Heart left ventricle (tissue), 16 donors: Measurements from ENCODE around the gene CRCP. TPM values are rescaled to one million over a fixed set of nuclear protein-coding genes. Genes with fewer than 3 reads are reported as not detected.
A peak's percentile ranks its signal among the peaks of the same experiment; 100 is the strongest.

Experiments used
- ATAC-seq, 4 donors: fragments of 200-7000 bp; cut with Tn5 transposase; one replicate each; pipeline ENCODE4 v1.9.1; 2020 to 2022; ENCODE audit warnings: moderate library complexity in 4 of 4, mild to moderate bottlenecking in 3 of 4, moderate number of reproducible peaks in 1 of 4
- DNase-seq, 5 donors: peaks; one replicate each; pipeline ENCODE4 v3.0.0-alpha.2; 2020
- H3K27ac ChIP-seq, 12 donors: fragments of 200-600 bp; sonication (generic) in 4 of 12; one replicate each; pipeline versions ENCODE4 v1.5.0 to v1.8.0; 2016 to 2022; ENCODE audit warnings: mild to moderate bottlenecking in 2 of 12
- H3K27me3 ChIP-seq, 9 donors: fragments of 200-600 bp; sonication (generic) in 2 of 9; one replicate each; pipeline versions ENCODE4 v1.5.1 to v1.8.0; 2016 to 2022; ENCODE audit warnings: mild to moderate bottlenecking in 3 of 9
- H3K36me3 ChIP-seq, 9 donors: fragments of 200-600 bp; sonication (generic) in 2 of 9; one replicate each; pipeline versions ENCODE4 v1.5.0 to v1.8.0; 2018 to 2022; ENCODE audit warnings: mild to moderate bottlenecking in 2 of 9
- H3K4me1 ChIP-seq, 12 donors: fragments of 200-600 bp; sonication (generic) in 4 of 12; one replicate each; pipeline versions ENCODE4 v1.5.0 to v1.8.0; 2016 to 2022; ENCODE audit warnings: mild to moderate bottlenecking in 3 of 12
- H3K4me3 ChIP-seq, 12 donors: fragments of 200-600 bp; sonication (generic) in 4 of 12; one replicate each; pipeline versions ENCODE4 v1.5.0 to v1.8.0; 2017 to 2022; ENCODE audit warnings: mild to moderate bottlenecking in 9 of 12, moderate library complexity in 4 of 12
- H3K9me3 ChIP-seq, 12 donors: fragments of 200-600 bp; sonication (generic) in 4 of 12; one replicate each; pipeline versions ENCODE4 v1.5.0 to v1.8.0; 2016 to 2022; ENCODE audit warnings: mild to moderate bottlenecking in 1 of 12
- CTCF ChIP-seq, 12 donors: fragments of 200-600 bp; sonication (generic) in 4 of 12; IDR thresholded peaks; one replicate each; pipeline versions ENCODE4 v1.5.0 to v1.8.0; 2018 to 2022; ENCODE audit warnings: antibody characterized with exemption in 12 of 12, mild to moderate bottlenecking in 5 of 12
- POLR2A ChIP-seq, 2 donors: fragments of 450-650 bp; IDR thresholded peaks; one replicate each; pipeline ENCODE4 v1.6.1; 2017; ENCODE audit warnings: antibody characterized with exemption in 2 of 2, mild to moderate bottlenecking in 2 of 2, moderate library complexity in 2 of 2
- WGBS, 4 donors: extraction: QIAGEN DNeasy Blood & Tissue Kit in 2 of 4; methylation state at CpG; one replicate each; pipeline versions ENCODE4 v1.1.5 to v1.1.7; 2013 to 2018; 5-methylcytosine and 5-hydroxymethylcytosine counted together
- intact Hi-C, 10 donors: fragments of 100-400 bp; cut with DNase I; formaldehyde crosslinking; loops; one replicate each; pipeline versions ENCODE4 v1.11.1 to v1.14.2; 2022
- polyA plus RNA-seq, 2 donors: library from polyadenylated mRNA; stranded (reverse); fragments of 200-250 nt; gene quantifications; one replicate each; pipeline ENCODE4 v1.2.3, GENCODE V29; 2013
- total RNA-seq, 9 donors: library from RNA; depleted of rRNA in 2 of 9; stranded (reverse); fragments of >200 nt in 2 of 9; fragmentation: NEBNext Ultra II Directional in 3 of 9; extraction: Animal tissue kit (Norgen Biotek cat#: 25700) in 3 of 9; gene quantifications; one replicate each; pipeline versions ENCODE4 v1.1.0 to v1.2.4, GENCODE V29; 2016 to 2023
- donor health status: ischemic (EF 13 %, LVEDD 7.1; RV severe dilation, severe dysfunction).
- donor health status: healthy with polysubstance abuse.
- donor health status: DM: no; HTN: yes; CAD: no.
- donor health status: DM: no; HTN: no; CAD: no.
- donor health status: ischemic (EF 25% LVEDD 6.9; RV normal size, moderate dysfunction).
- donor health status: ischemic (EF 25% LVEDD 5.7; RV mildly dilated, moderate dysfunction).
- donor health status: healthy.
- donor health status: DM: yes; HTN: yes; CAD: no.
- donor health status: ischemic (EF 35%, LVEDD 5.7; RV mildly dilated, moderate dysfunction).
- donor health status: nonischemic (EF 11% LVEDD 7.7; RV severe dilation, severe dysfunction).
- donor health status: DM: yes; HTN: yes; CAD: no.
- donor health status: PGD.
- donor health status: ischemic (EF 29% LVEDD 5.4; RV normal size, mild dysfunction).
- donor health status: nonischemic (EF 23%, LVEDD 6.1; RV moderate dilation, normal function).

CRCP gene
- total and polyA plus RNA-seq, 11 donors: 14.7 to 69.4 (median 20.1) TPM

GRCh38 chr7:66075590-66076461 is 38.8 kb upstream of the CRCP start, which contains the start of gene ASL:
ASL (plus strand) TSS chr7:66075819; CDS start chr7:66076082, 263 bp downstream.
- Histone ChIP-seq H3K27ac (peak within 1 kb of the TSS; percentile 37 to 84 (median 70)), H3K4me1 (peaks cover 0 to 25% (median 12%) of the 10 kb centered on the region in 12 donors), H3K4me3 (peak within 1 kb of the TSS; percentile 59 to 96 (median 82)), H3K36me3 (peaks cover 0 to 13% (median 3%) of the 10 kb centered on the region in 9 donors), H3K27me3 (no peaks in the 10 kb centered on the region), H3K9me3 (no peaks in the 10 kb centered on the region)
- WGBS, 4 donors: 1% methylated on average over 17 to 67 of the region's 67 CpGs
- ATAC-seq (peak; percentile 99 to 100 (median 100)), DNase-seq (peak; percentile 94 to 97 (median 96))
- peak; percentile 73 to 95 for TF ChIP-seq POLR2A (IDR thresholded peaks at IDR 0.05)
- no peak for TF ChIP-seq CTCF (IDR thresholded peaks at IDR 0.05)
- intact Hi-C loops: loop anchor here in 2 of 10 donors (2.0 to 5.0 kb wide), 2 partner anchors 39 to 41 kb away; partner anchors contain the start of gene CRCP (in 1 of the 2)

- no peaks in the 10 kb centered on the region for H3K9me3 ChIP-seq
- peaks cover 0 to 25% (median 12%) of the 10 kb centered on the region in 12 donors for H3K4me1 ChIP-seq
- H3K36me3 ChIP-seq: peaks cover 0 to 17% (median 3%) of the 10 kb centered on the region in 9 donors
- no peak for TF ChIP-seq CTCF (IDR thresholded peaks at IDR 0.05)
- TF ChIP-seq POLR2A (IDR thresholded peaks at IDR 0.05): no peak
- no peaks in the 10 kb centered on the region for H3K27me3 ChIP-seq
- H3K27ac ChIP-seq: peak overlapping the region in 4 of 12 donors; percentile 54 to 84 (median 80)
- no peak for ATAC-seq
- intact Hi-C loops: loop anchor here in 2 of 10 donors (2.0 to 5.0 kb wide), 2 partner anchors 38 to 41 kb away; partner anchors contain the start of gene CRCP (in 1 of the 2)
- no peak for DNase-seq
- peak overlapping the region; percentile 59 to 96 (median 82) for H3K4me3 ChIP-seq
- 66 to 77% (median 75%) methylated on average over 9 to 11 of the region's 11 CpGs for WGBS, 4 donors
These were observed 38.0 kb upstream of the CRCP start for GRCh38 chr7:66076462-66077329.

- Histone ChIP-seq H3K27ac (no peak overlapping the region), H3K36me3 (peaks cover 0 to 30% (median 8%) of the 10 kb centered on the region in 9 donors), H3K27me3 (no peaks in the 10 kb centered on the region), H3K4me3 (no peak overlapping the region), H3K9me3 (no peaks in the 10 kb centered on the region), H3K4me1 (peaks cover 0 to 25% (median 12%) of the 10 kb centered on the region in 12 donors)
- TF ChIP-seq POLR2A (IDR thresholded peaks at IDR 0.05): no peak
- no peak for TF ChIP-seq CTCF (IDR thresholded peaks at IDR 0.05)
- intact Hi-C loops: loop anchor here in 1 of 10 donors (5.0 kb wide), 1 partner anchor 39 kb away; no protein-coding TSS in a partner anchor
- WGBS, 4 donors: 37 to 85% (median 78%) methylated on average over 4 to 5 of the region's 5 CpGs
- ATAC-seq: no peak
- no peak for DNase-seq
These were observed 36.6 kb upstream of the CRCP start for GRCh38 chr7:66078067-66078466.
